Left ventricle myocardium inferior (tissue), 1 donor: Measurements from ENCODE around the gene EPHB1. TPM values are rescaled to one million over a fixed set of nuclear protein-coding genes. Genes with fewer than 3 reads are reported as not detected.

Source experiments
- DNase-seq: peaks from one replicate; pipeline ENCODE4 v3.0.0-alpha.2; 2020
- H3K27ac ChIP-seq: fragments of 200-600 bp; replicated peaks from 2 replicates; pipeline ENCODE4 v1.8.0; 2021
- H3K27me3 ChIP-seq: fragments of 200-600 bp; 2 replicates; pipeline ENCODE4 v1.8.0; 2021; ENCODE audit warnings: low read depth
- H3K36me3 ChIP-seq: fragments of 200-600 bp; 2 replicates; pipeline ENCODE4 v1.8.0; 2021
- H3K4me1 ChIP-seq: fragments of 200-600 bp; 2 replicates; pipeline ENCODE4 v1.8.0; 2021
- H3K4me3 ChIP-seq: fragments of 200-600 bp; 2 replicates; pipeline ENCODE4 v1.8.0; 2021; ENCODE audit warnings: mild to moderate bottlenecking, moderate library complexity
- H3K9me3 ChIP-seq: fragments of 200-600 bp; replicated peaks from 2 replicates; pipeline ENCODE4 v1.8.0; 2021
- intact Hi-C: fragments of 100-400 bp; cut with micrococcal nuclease; formaldehyde crosslinking; loops from one replicate; pipeline ENCODE4 v1.11.0; 2022
- total RNA-seq: library from RNA; stranded (reverse); fragmentation: NEBNext Ultra II Directional; extraction: Animal tissue kit (Norgen Biotek cat#: 25700); gene quantifications from one replicate; pipeline ENCODE4 v1.2.1, GENCODE V29; 2021
- TF ChIP-seq, protein P1 (sequence below): fragments of 200-600 bp; IDR thresholded peaks from 2 replicates; pipeline ENCODE4 v1.8.0; 2021; ENCODE audit warnings: antibody characterized with exemption, mild to moderate bottlenecking, borderline replicate concordance
- donor health status: DM: no; HTN: yes; CAD: no; lungs with severe emphysema.

The EPHB1 gene
- total RNA-seq, 1 donor from 2014 or later: 1.3 TPM

- Histone ChIP-seq H3K36me3 (no peaks in the 10 kb centered on the region), H3K9me3 (no peaks in the 10 kb centered on the region), H3K4me1 (no peaks in the 10 kb centered on the region), H3K27me3 (no peaks in the 10 kb centered on the region), H3K4me3 (no peak overlapping the region), H3K27ac (no peak overlapping the region)
- DNase-seq: no peak
- intact Hi-C loops: no loop called here
- TF ChIP-seq, protein P1, sequence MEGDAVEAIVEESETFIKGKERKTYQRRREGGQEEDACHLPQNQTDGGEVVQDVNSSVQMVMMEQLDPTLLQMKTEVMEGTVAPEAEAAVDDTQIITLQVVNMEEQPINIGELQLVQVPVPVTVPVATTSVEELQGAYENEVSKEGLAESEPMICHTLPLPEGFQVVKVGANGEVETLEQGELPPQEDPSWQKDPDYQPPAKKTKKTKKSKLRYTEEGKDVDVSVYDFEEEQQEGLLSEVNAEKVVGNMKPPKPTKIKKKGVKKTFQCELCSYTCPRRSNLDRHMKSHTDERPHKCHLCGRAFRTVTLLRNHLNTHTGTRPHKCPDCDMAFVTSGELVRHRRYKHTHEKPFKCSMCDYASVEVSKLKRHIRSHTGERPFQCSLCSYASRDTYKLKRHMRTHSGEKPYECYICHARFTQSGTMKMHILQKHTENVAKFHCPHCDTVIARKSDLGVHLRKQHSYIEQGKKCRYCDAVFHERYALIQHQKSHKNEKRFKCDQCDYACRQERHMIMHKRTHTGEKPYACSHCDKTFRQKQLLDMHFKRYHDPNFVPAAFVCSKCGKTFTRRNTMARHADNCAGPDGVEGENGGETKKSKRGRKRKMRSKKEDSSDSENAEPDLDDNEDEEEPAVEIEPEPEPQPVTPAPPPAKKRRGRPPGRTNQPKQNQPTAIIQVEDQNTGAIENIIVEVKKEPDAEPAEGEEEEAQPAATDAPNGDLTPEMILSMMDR: no peak
Measured at GRCh38 chr3:134897391-134898141, 102.5 kb downstream of the EPHB1 start.

GRCh38 chr3:134898181-134898754 lies 103.2 kb downstream of the EPHB1 start:
- Histone ChIP-seq H3K4me3 (no peak overlapping the region), H3K36me3 (no peaks in the 10 kb centered on the region), H3K27ac (no peak overlapping the region), H3K27me3 (no peaks in the 10 kb centered on the region), H3K4me1 (peaks cover 5% of the 10 kb centered on the region), H3K9me3 (no peaks in the 10 kb centered on the region)
- intact Hi-C loops: no loop called here
- TF ChIP-seq, protein P1: no peak
- no peak for DNase-seq

GRCh38 chr3:134899786-134900185 lies 104.7 kb downstream of the EPHB1 start:
- Histone ChIP-seq H3K36me3 (no peaks in the 10 kb centered on the region), H3K4me1 (peaks cover 11% of the 10 kb centered on the region), H3K27me3 (no peaks in the 10 kb centered on the region), H3K9me3 (no peaks in the 10 kb centered on the region), H3K4me3 (no peak overlapping the region), H3K27ac (no peak overlapping the region)
- no peak for DNase-seq
- TF ChIP-seq, protein P1: no peak
- intact Hi-C loops: no loop called here

- no peaks in the 10 kb centered on the region for H3K36me3 ChIP-seq
- no peak overlapping the region for H3K4me3 ChIP-seq
- no peak for DNase-seq
- H3K27ac ChIP-seq: no peak overlapping the region
- intact Hi-C loops: no loop called here
- no peaks in the 10 kb centered on the region for H3K27me3 ChIP-seq
- no peaks in the 10 kb centered on the region for H3K9me3 ChIP-seq
- TF ChIP-seq, protein P1: no peak
- H3K4me1 ChIP-seq: peaks cover 18% of the 10 kb centered on the region
Measured at GRCh38 chr3:134900482-134900881, 105.4 kb downstream of the EPHB1 start.

DNA sequence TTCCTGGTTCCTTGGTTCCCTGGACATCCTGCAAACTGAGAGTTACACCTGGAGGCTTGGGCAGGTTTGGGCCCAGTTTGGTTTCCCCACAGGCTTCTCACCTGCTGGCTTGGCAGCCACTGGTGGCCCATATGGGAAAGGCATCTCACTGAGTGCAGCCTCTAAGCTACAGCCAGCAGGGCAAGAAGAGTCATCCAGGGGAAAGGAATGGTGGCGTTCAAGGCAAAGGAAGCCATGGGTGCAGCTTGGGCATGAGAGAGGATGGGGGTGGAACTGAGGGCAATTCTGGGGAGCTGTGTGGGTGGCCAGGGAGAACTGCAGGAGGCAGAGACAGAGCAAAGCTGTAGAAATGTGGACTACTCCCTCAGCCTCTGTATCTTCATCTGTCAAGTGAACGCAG lies 106.4 kb downstream of the EPHB1 start:
- Histone ChIP-seq H3K4me1 (peaks cover 19% of the 10 kb centered on the region), H3K27me3 (no peaks in the 10 kb centered on the region), H3K36me3 (no peaks in the 10 kb centered on the region), H3K4me3 (no peak overlapping the region), H3K27ac (no peak overlapping the region), H3K9me3 (no peaks in the 10 kb centered on the region)
- DNase-seq: no peak
- intact Hi-C loops: no loop called here
- TF ChIP-seq, protein P1: no peak
